K562 (cell line): Measurements from ENCODE around the gene GART. TPM values are rescaled to one million over a fixed set of nuclear protein-coding genes. Genes with fewer than 3 reads are reported as not detected.

Experiments used
- E2F5 ChIP-seq: sonication (generic); formaldehyde crosslinking; IDR thresholded peaks from 2 replicates; pipeline ENCODE4 v1.8.0; 2022; ENCODE audit warnings: mild to moderate bottlenecking, missing genetic modification reagents
- FOXJ2 ChIP-seq: fragments of 200-800 bp; sonication (Bioruptor generic); IDR thresholded peaks from 2 replicates; pipeline ENCODE4 v1.6.1; 2016; ENCODE audit warnings: missing genetic modification characterization, missing compliant biosample characterization
- HCFC1 ChIP-seq: IDR thresholded peaks from 2 replicates; pipeline ENCODE4 v1.6.1; 2012; ENCODE audit warnings: low read depth, low read length, improper control_type of control experiment
- IRF9 ChIP-seq: fragments of 450-650 bp; IDR thresholded peaks from 2 replicates; pipeline ENCODE4 v1.6.1; 2016; ENCODE audit warnings: missing biosample characterization, missing genetic modification characterization
- MCM5 ChIP-seq: fragments of 450-650 bp; IDR thresholded peaks from 2 replicates; pipeline ENCODE4 v1.6.1; 2016; ENCODE audit warnings: low read depth
- MYNN ChIP-seq, 2 experiments: sonication (generic); formaldehyde crosslinking in 1 of 2; IDR thresholded peaks; 2 replicates each; pipeline versions ENCODE4 v1.5.0 to v1.6.1; 2016 to 2020; ENCODE audit warnings: antibody characterized with exemption in 1 of 2, missing genetic modification reagents in 1 of 2
- PHF8 ChIP-seq: fragments of 200-600 bp; sonication (generic); IDR thresholded peaks from 2 replicates; pipeline ENCODE4 v1.6.1; 2012; ENCODE audit warnings: mixed run types, mild to moderate bottlenecking, inconsistent platforms, low read length, moderate library complexity, borderline replicate concordance
- SMAD2 ChIP-seq: fragments of 150-350 bp; IDR thresholded peaks from 2 replicates; pipeline ENCODE4 v1.6.1; 2014; ENCODE audit warnings: low read depth, mild to moderate bottlenecking, low read length
- ZBTB43 ChIP-seq: sonication (generic); formaldehyde crosslinking; IDR thresholded peaks from 2 replicates; pipeline ENCODE4 v1.8.0; 2023; ENCODE audit warnings: mild to moderate bottlenecking, missing genetic modification reagents
- ZNF407 ChIP-seq: fragments of 450-650 bp; IDR thresholded peaks from 2 replicates; pipeline ENCODE4 v1.6.1; 2016; ENCODE audit warnings: low read depth
- ZNF449 ChIP-seq: fragments of 250-450 bp; sonication (Bioruptor Pico); IDR thresholded peaks from 2 replicates; pipeline ENCODE4 v1.8.0; 2022; ENCODE audit warnings: moderate library complexity, mild to moderate bottlenecking, inconsistent platforms
- polyA plus RNA-seq, 8 experiments: library from polyadenylated mRNA; depleted of rRNA in 4 of 8; stranded (reverse) in 5 of 8; unstranded in 3 of 8; fragments of >200 nt; fragmentation: Nextera tagmentation in 2 of 8; fragmentation: Illumina TruSeq in 1 of 8; extraction: Ambion mirVana in 2 of 8; extraction: Trizol in 1 of 8; gene quantifications; 2 replicates each; pipeline versions ENCODE4 v1.2.1 to v1.2.3, GENCODE V29; 2011 to 2014; ENCODE audit warnings: inconsistent platforms in 1 of 8, missing spikeins in 1 of 8
- total RNA-seq, 7 experiments: library from RNA; depleted of rRNA in 6 of 7; stranded (reverse); fragments of >200 nt in 6 of 7; fragmentation: Illumina TruSeq in 2 of 7; extraction: Trizol in 2 of 7; gene quantifications; 2 replicates each; pipeline versions ENCODE4 v1.2.1 to v1.2.3, GENCODE V29; 2011 to 2021; ENCODE audit warnings: low replicate concordance in 1 of 7

GART gene
- total and polyA plus RNA-seq, 9 of the 15 experiments (the other 6 are each of a cell fraction or from before 2014, with no cell fraction given), result 141 to 429 (median 349) TPM

GRCh38 chr21:33587792-33588484 lies 46.0 kb upstream of the GART start (continued):
- TF ChIP-seq ZBTB43 (CRISPR knock-in tag) (no peak), ZNF449 (CRISPR knock-in tag) (no peak), MCM5 (no peak), IRF9 (tag) (no peak), ZNF407 (no peak), SMAD2 (no peak), MYNN (IDR thresholded peaks at IDR 0.05) (no peak), MYNN (CRISPR knock-in tag; IDR thresholded peaks at IDR 0.05) (no peak), FOXJ2 (tag) (no peak), HCFC1 (no peak), E2F5 (CRISPR knock-in tag) (no peak), PHF8 (no peak)
